Measurements from ENCODE around the gene SLC17A2.

GRCh38 chr6:25927756-25928216 lies 2.7 kb downstream of the SLC17A2 start:
- no peak for TF ChIP-seq GATA3 (IDR thresholded peaks at IDR 0.05; ENCODE audit: low read depth, low read length)
- TF ChIP-seq GATA2 (IDR thresholded peaks at IDR 0.05; ENCODE audit: low read depth, low read length): no peak

All from SH-SY5Y (cell line).